K562 (cell line): ENCODE results near the gene PAFAH2. TPM values are rescaled to one million over a fixed set of nuclear protein-coding genes. Genes with fewer than 3 reads are reported as not detected.

Experiments used
- ARHGAP35 ChIP-seq: fragments of 450-650 bp; IDR thresholded peaks from 2 replicates; pipeline ENCODE4 v1.6.1; 2018; ENCODE audit not compliant: partially characterized antibody
- CTBP1 ChIP-seq: fragments of 450-650 bp; IDR thresholded peaks from 2 replicates; pipeline ENCODE4 v1.6.1; 2016; ENCODE audit warnings: borderline replicate concordance
- EP300 ChIP-seq: IDR thresholded peaks from 2 replicates; pipeline ENCODE4 v1.6.1; 2012; ENCODE audit warnings: low read length, improper control_type of control experiment
- HOXB6 ChIP-seq: fragments of 250-450 bp; sonication (Bioruptor Pico); IDR thresholded peaks from 2 replicates; pipeline ENCODE4 v1.5.1; 2022; ENCODE audit warnings: mild to moderate bottlenecking, borderline replicate concordance
- ID3 ChIP-seq, 2 experiments: fragments of 250-450 bp in 1 of 2; fragments of 450-650 bp in 1 of 2; sonication (Bioruptor Pico) in 1 of 2; IDR thresholded peaks; 2 replicates each; pipeline versions ENCODE4 v1.6.1 to v1.8.0; 2016 to 2021; ENCODE audit warnings: mild to moderate bottlenecking in 2 of 2, moderate library complexity in 2 of 2, missing compliant biosample characterization in 1 of 2, missing genetic modification characterization in 1 of 2
- MEIS2 ChIP-seq: fragments of 450-650 bp; IDR thresholded peaks from 2 replicates; pipeline ENCODE4 v1.6.1; 2014; ENCODE audit warnings: mild to moderate bottlenecking; ENCODE audit not compliant: partially characterized antibody
- MYNN ChIP-seq, 2 experiments: sonication (generic); formaldehyde crosslinking in 1 of 2; IDR thresholded peaks; 2 replicates each; pipeline versions ENCODE4 v1.5.0 to v1.6.1; 2016 to 2020; ENCODE audit warnings: antibody characterized with exemption in 1 of 2, missing genetic modification reagents in 1 of 2
- NCOR1 ChIP-seq: fragments of 450-650 bp; IDR thresholded peaks from 2 replicates; pipeline ENCODE4 v1.6.1; 2016; ENCODE audit warnings: mild to moderate bottlenecking, moderate library complexity
- PHF8 ChIP-seq: fragments of 200-600 bp; sonication (generic); IDR thresholded peaks from 2 replicates; pipeline ENCODE4 v1.6.1; 2012; ENCODE audit warnings: mixed run types, mild to moderate bottlenecking, inconsistent platforms, low read length, moderate library complexity, borderline replicate concordance
- PML ChIP-seq: IDR thresholded peaks from 2 replicates; pipeline ENCODE4 v1.6.1; 2012; ENCODE audit warnings: low read length, inconsistent platforms
- POLR2G ChIP-seq: fragments of 200-400 bp; formaldehyde crosslinking; IDR thresholded peaks from 2 replicates; pipeline ENCODE4 v1.6.1; 2017; ENCODE audit warnings: low read depth, mild to moderate bottlenecking, antibody characterized with exemption, low read length, moderate library complexity
- SMAD1 ChIP-seq: fragments of 150-350 bp; IDR thresholded peaks from 2 replicates; pipeline ENCODE4 v1.6.1; 2014; ENCODE audit warnings: low read length, low read depth; ENCODE audit not compliant: partially characterized antibody
- TFE3 ChIP-seq: fragments of 450-650 bp; formaldehyde crosslinking; IDR thresholded peaks from 2 replicates; pipeline ENCODE4 v1.4.0; 2020; ENCODE audit warnings: mild to moderate bottlenecking, mixed read lengths
- TOE1 ChIP-seq, 2 experiments: fragments of 450-650 bp in 1 of 2; sonication (generic) in 1 of 2; formaldehyde crosslinking in 1 of 2; IDR thresholded peaks; 2 replicates each; pipeline versions ENCODE4 v1.7.1 to v1.8.0; 2016 to 2022; ENCODE audit warnings: borderline replicate concordance in 2 of 2, mild to moderate bottlenecking in 2 of 2, antibody characterized with exemption in 1 of 2, inconsistent platforms in 1 of 2, low read depth in 1 of 2, missing genetic modification reagents in 1 of 2, moderate library complexity in 1 of 2
- U2AF2 ChIP-seq: fragments of 200-400 bp; formaldehyde crosslinking; optimal IDR thresholded peaks from 2 replicates; pipeline ENCODE3; 2017; ENCODE audit warnings: low read depth, mild to moderate bottlenecking, low read length
- ZBTB49 ChIP-seq: sonication (generic); formaldehyde crosslinking; IDR thresholded peaks from 2 replicates; pipeline ENCODE4 v1.8.0; 2022; ENCODE audit warnings: missing genetic modification reagents, mild to moderate bottlenecking, borderline replicate concordance
- ZKSCAN8 ChIP-seq: fragments of 200-800 bp; sonication (Bioruptor generic); IDR thresholded peaks from 2 replicates; pipeline ENCODE4 v1.6.1; 2016; ENCODE audit warnings: missing genetic modification characterization, missing compliant biosample characterization
- ZNF165 ChIP-seq: fragments of 250-450 bp; sonication (Bioruptor Pico); IDR thresholded peaks from 2 replicates; pipeline ENCODE4 v1.4.0; 2020; ENCODE audit warnings: borderline replicate concordance
- ZNF644 ChIP-seq: fragments of 200-800 bp; sonication (Bioruptor generic); IDR thresholded peaks from 2 replicates; pipeline ENCODE4 v1.6.1; 2016; ENCODE audit warnings: low read depth, missing genetic modification characterization, missing compliant biosample characterization
- polyA plus RNA-seq, 8 experiments: library from polyadenylated mRNA; depleted of rRNA in 4 of 8; stranded (reverse) in 5 of 8; unstranded in 3 of 8; fragments of >200 nt; fragmentation: Nextera tagmentation in 2 of 8; fragmentation: Illumina TruSeq in 1 of 8; extraction: Ambion mirVana in 2 of 8; extraction: Trizol in 1 of 8; gene quantifications; 2 replicates each; pipeline versions ENCODE4 v1.2.1 to v1.2.3, GENCODE V29; 2011 to 2014; ENCODE audit warnings: inconsistent platforms in 1 of 8, missing spikeins in 1 of 8
- total RNA-seq, 7 experiments: library from RNA; depleted of rRNA in 6 of 7; stranded (reverse); fragments of >200 nt in 6 of 7; fragmentation: Illumina TruSeq in 2 of 7; extraction: Trizol in 2 of 7; gene quantifications; 2 replicates each; pipeline versions ENCODE4 v1.2.1 to v1.2.3, GENCODE V29; 2011 to 2021; ENCODE audit warnings: low replicate concordance in 1 of 7
- TF ChIP-seq, protein P1 (sequence below): IDR thresholded peaks from 2 replicates; pipeline ENCODE4 v1.6.1; 2012; ENCODE audit warnings: low read depth, low read length, improper control_type of control experiment, borderline replicate concordance
- TF ChIP-seq, protein P2 (sequence below): sonication (generic); formaldehyde crosslinking; IDR thresholded peaks from 2 replicates; pipeline ENCODE4 v1.9.0; 2022; ENCODE audit warnings: mild to moderate bottlenecking, missing genetic modification reagents

PAFAH2 gene
- total and polyA plus RNA-seq, 9 of the 15 experiments (the other 6 are each of a cell fraction or from before 2014, with no cell fraction given), result 4.2 to 10.9 (median 6.8) TPM

DNA sequence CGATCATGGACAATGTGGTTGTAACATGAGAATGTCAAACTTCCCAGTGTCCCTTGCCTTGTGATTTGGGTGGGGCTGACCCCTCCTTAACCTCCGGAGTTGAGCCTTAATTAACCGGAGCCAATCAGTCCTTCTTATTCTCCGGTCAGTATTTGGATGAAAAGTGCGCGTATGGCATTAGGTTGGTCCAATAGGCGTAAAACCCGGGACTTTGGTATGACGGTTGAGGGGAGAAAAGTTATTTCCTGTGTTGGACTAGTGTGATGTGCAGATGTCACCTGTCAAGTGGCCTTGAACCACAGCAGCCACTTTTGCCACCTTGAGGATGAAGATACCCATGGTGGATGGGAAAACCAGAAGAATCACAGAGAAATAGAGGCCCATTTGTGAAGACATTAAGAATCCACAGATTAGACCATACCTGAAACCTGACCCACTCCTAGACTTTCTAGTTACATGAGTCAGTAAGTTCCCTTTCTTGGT is 5.1 kb downstream of the PAFAH2 start (continued):
- no peak for TF ChIP-seq HOXB6 (CRISPR knock-in tag)
- TF ChIP-seq ID3 (CRISPR knock-in tag; IDR thresholded peaks at IDR 0.05), result no peak
- TF ChIP-seq ID3 (tag; IDR thresholded peaks at IDR 0.05), result 0 out of 2 replicates have a peak, but pooled peaks have one; percentile 33
- TF ChIP-seq ARHGAP35, result no peak
- no peak for TF ChIP-seq ZNF644 (tag)
- no peak for TF ChIP-seq ZNF165 (CRISPR knock-in tag)
- TF ChIP-seq EP300, result no peak
- TF ChIP-seq CTBP1, result no peak
- TF ChIP-seq ZBTB49 (CRISPR knock-in tag), result 0 out of 2 replicates have a peak, but pooled peaks have one; percentile 78
- TF ChIP-seq POLR2G, result no peak
- no peak for TF ChIP-seq SMAD1
- TF ChIP-seq MYNN (IDR thresholded peaks at IDR 0.05), result no peak
- TF ChIP-seq MYNN (CRISPR knock-in tag; IDR thresholded peaks at IDR 0.05), result no peak
- TF ChIP-seq TOE1 (IDR thresholded peaks at IDR 0.05; ENCODE audit: borderline replicate concordance), result no peak
- no peak for TF ChIP-seq TOE1 (CRISPR knock-in tag; IDR thresholded peaks at IDR 0.05; ENCODE audit: borderline replicate concordance, low read depth)
- TF ChIP-seq TFE3 (CRISPR knock-in tag), result no peak
- TF ChIP-seq, protein P1, sequence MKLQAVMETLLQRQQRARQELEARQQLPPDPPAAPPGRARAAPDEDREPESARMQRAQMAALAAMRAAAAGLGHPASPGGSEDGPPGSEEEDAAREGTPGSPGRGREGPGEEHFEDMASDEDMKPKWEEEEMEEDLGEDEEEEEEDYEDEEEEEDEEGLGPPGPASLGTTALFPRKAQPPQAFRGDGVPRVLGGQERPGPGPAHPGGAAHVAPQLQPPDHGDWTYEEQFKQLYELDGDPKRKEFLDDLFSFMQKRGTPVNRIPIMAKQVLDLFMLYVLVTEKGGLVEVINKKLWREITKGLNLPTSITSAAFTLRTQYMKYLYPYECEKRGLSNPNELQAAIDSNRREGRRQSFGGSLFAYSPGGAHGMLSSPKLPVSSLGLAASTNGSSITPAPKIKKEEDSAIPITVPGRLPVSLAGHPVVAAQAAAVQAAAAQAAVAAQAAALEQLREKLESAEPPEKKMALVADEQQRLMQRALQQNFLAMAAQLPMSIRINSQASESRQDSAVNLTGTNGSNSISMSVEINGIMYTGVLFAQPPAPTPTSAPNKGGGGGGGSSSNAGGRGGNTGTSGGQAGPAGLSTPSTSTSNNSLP, result no peak
- TF ChIP-seq ZKSCAN8 (CRISPR knock-in tag), result no peak
- TF ChIP-seq, protein P2, sequence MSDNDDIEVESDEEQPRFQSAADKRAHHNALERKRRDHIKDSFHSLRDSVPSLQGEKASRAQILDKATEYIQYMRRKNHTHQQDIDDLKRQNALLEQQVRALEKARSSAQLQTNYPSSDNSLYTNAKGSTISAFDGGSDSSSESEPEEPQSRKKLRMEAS (CRISPR knock-in tag), result no peak
- TF ChIP-seq U2AF2, result no peak
- TF ChIP-seq MEIS2, result peak; percentile 2
- TF ChIP-seq PHF8, result no peak
- TF ChIP-seq NCOR1, result no peak
- TF ChIP-seq PML, result no peak
